ENCODE measurements around the gene PAQR9. TPM values are rescaled to one million over a fixed set of nuclear protein-coding genes. Genes with fewer than 3 reads are reported as not detected.

PAQR9 gene
- total and polyA plus RNA-seq, 9 of the 15 experiments (the other 6 are each of a cell fraction or from before 2014, with no cell fraction given) = 0.04 to 0.58 (median 0.22) TPM

- TF ChIP-seq ZNF224 (CRISPR knock-in tag; IDR thresholded peaks at IDR 0.05) = no peak
- TF ChIP-seq BDP1 (IDR thresholded peaks at IDR 0.05; ENCODE audit: insufficient read depth, insufficient read length) = no peak
- TF ChIP-seq HBP1 (CRISPR knock-in tag; IDR thresholded peaks at IDR 0.05) = 0 out of 2 replicates have a peak, but pooled peaks have one; percentile 52
- no peak for TF ChIP-seq TSHZ1 (CRISPR knock-in tag; IDR thresholded peaks at IDR 0.05)
- TF ChIP-seq NR3C1 (CRISPR knock-in tag; IDR thresholded peaks at IDR 0.05) = no peak
- TF ChIP-seq DLX4 (CRISPR knock-in tag; IDR thresholded peaks at IDR 0.05) = no peak
- no peak for TF ChIP-seq PURB (CRISPR knock-in tag; IDR thresholded peaks at IDR 0.05; ENCODE audit: low read depth)
- TF ChIP-seq TBP (optimal IDR thresholded peaks at IDR 0.05; ENCODE audit: low read depth, low read length) = no peak
- TF ChIP-seq PML (IDR thresholded peaks at IDR 0.05; ENCODE audit: low read length) = no peak
- no peak for TF ChIP-seq TRIM25 (IDR thresholded peaks at IDR 0.05; ENCODE audit: borderline replicate concordance)
- TF ChIP-seq BRD9 (IDR thresholded peaks at IDR 0.05; ENCODE audit: low read depth, partially characterized antibody) = no peak
These were observed 37.5 kb upstream of the PAQR9 start (continued) for GRCh38 chr3:143001034-143001368.

Measured in K562 (cell line).